H1 (cell line): Measurements from ENCODE around the gene MAP2K7. TPM values are rescaled to one million over a fixed set of nuclear protein-coding genes. Genes with fewer than 3 reads are reported as not detected.

Source experiments
- CTCF ChIA-PET: fragments of 300-600 bp; sonication (Branson Sonifier 250); formaldehyde crosslinking; loops from one replicate; lab custom pipeline; 2021; ENCODE audit not compliant: partially characterized antibody; lab: Charles Lee
- POLR2A ChIA-PET: fragments of 300-600 bp; sonication (Branson Sonifier 250); formaldehyde crosslinking; loops from one replicate; lab custom pipeline; 2021; ENCODE audit warnings: inconsistent platforms; ENCODE audit not compliant: partially characterized antibody; lab: Charles Lee
- DNase-seq, 2 experiments: peaks; one replicate each; pipeline versions ENCODE4 v3.0.0 to v3.0.0-alpha.2; 2010 to 2022; ENCODE audit warnings: low spot score in 2 of 2, low read depth in 1 of 2, mixed read lengths in 1 of 2
- FAIRE-seq: peaks from 2 replicates; lab custom pipeline; 2011; peaks lifted over from hg19 to GRCh38; lab: Jason Lieb, UNC
- H2AFZ ChIP-seq: 2 replicates; pipeline ENCODE4 v1.8.1; 2012; ENCODE audit warnings: low read length, inconsistent platforms
- H2AK5ac ChIP-seq: 2 replicates; pipeline ENCODE4 v1.6.1; 2013; ENCODE audit warnings: low read depth, low read length
- H2BK120ac ChIP-seq: replicated peaks from 2 replicates; pipeline ENCODE3; 2013; ENCODE audit warnings: low read depth, low read length, inconsistent platforms
- H2BK12ac ChIP-seq: 2 replicates; pipeline ENCODE4 v1.6.1; 2013; ENCODE audit warnings: low read depth, low read length
- H2BK15ac ChIP-seq: 2 replicates; pipeline ENCODE4 v1.6.1; 2013; ENCODE audit warnings: low read length
- H2BK20ac ChIP-seq: 2 replicates; pipeline ENCODE4 v1.6.1; 2013; ENCODE audit warnings: low read length
- H2BK5ac ChIP-seq: 2 replicates; pipeline ENCODE4 v1.6.1; 2013; ENCODE audit warnings: low read depth, low read length
- H3K14ac ChIP-seq: 2 replicates; pipeline ENCODE4 v1.6.1; 2013; ENCODE audit warnings: inconsistent platforms; ENCODE audit not compliant: insufficient read length
- H3K18ac ChIP-seq: 2 replicates; pipeline ENCODE4 v1.6.1; 2013; ENCODE audit warnings: low read length; ENCODE audit errors: extremely low read depth
- H3K23ac ChIP-seq: 2 replicates; pipeline ENCODE4 v1.6.1; 2013; ENCODE audit warnings: inconsistent platforms; ENCODE audit not compliant: insufficient read length
- H3K23me2 ChIP-seq: 2 replicates; pipeline ENCODE4 v1.6.1; 2013; ENCODE audit warnings: low read depth, low read length
- H3K27ac ChIP-seq: 2 replicates; pipeline ENCODE4 v1.6.1; 2011; ENCODE audit warnings: low read depth, low read length, inconsistent platforms
- H3K27me3 ChIP-seq, 4 experiments: replicated peaks in 1 of 4; 1 replicate in 1 of 4; 2 replicates in 3 of 4; pipeline versions ENCODE4 v1.6.1 to v1.8.1; 2011 to 2013; ENCODE audit warnings: low read length in 3 of 4, mild to moderate bottlenecking in 3 of 4, inconsistent platforms in 2 of 4, mixed read lengths in 2 of 4, moderate library complexity in 1 of 4; ENCODE audit not compliant: control insufficient read depth in 3 of 4, insufficient read depth in 3 of 4; ENCODE audit errors: extremely low read depth in 1 of 4
- H3K36me3 ChIP-seq, 4 experiments: 2 replicates each; pipeline versions ENCODE4 v1.6.1 to v1.8.1; 2011 to 2013; ENCODE audit warnings: mild to moderate bottlenecking in 4 of 4, low read length in 3 of 4, moderate library complexity in 2 of 4, control low read depth in 1 of 4, inconsistent platforms in 1 of 4; ENCODE audit not compliant: insufficient read depth in 4 of 4, control insufficient read depth in 2 of 4
- H3K4ac ChIP-seq: replicated peaks from 2 replicates; pipeline ENCODE3; 2013; ENCODE audit warnings: low read length, low read depth, mixed read lengths, inconsistent platforms; ENCODE audit not compliant: insufficient read length
- H3K4me1 ChIP-seq, 4 experiments: replicated peaks in 1 of 4; 1 replicate in 1 of 4; 2 replicates in 3 of 4; pipeline versions ENCODE4 v1.6.1 to v1.8.1; 2011 to 2013; ENCODE audit warnings: low read length in 3 of 4, inconsistent platforms in 2 of 4, mixed read lengths in 1 of 4; ENCODE audit not compliant: insufficient read depth in 4 of 4, control insufficient read depth in 3 of 4
- H3K4me2 ChIP-seq, 2 experiments: 2 replicates each; pipeline versions ENCODE4 v1.6.1 to v1.8.1; 2011 to 2013; ENCODE audit warnings: low read depth in 2 of 2, low read length in 2 of 2, control low read depth in 1 of 2, inconsistent platforms in 1 of 2, mild to moderate bottlenecking in 1 of 2; ENCODE audit not compliant: insufficient read depth in 1 of 2
- H3K4me3 ChIP-seq, 4 experiments: fragments of 200-600, 300-600 bp in 1 of 4; sonication (generic), shearing (Covaris generic), sonication (Bioruptor Twin) in 1 of 4; 2 replicates each; pipeline versions ENCODE4 v1.5.1 to v1.8.1; 2011 to 2016; ENCODE audit warnings: low read length in 4 of 4, low read depth in 3 of 4, control low read depth in 2 of 4, inconsistent platforms in 2 of 4, mild to moderate bottlenecking in 2 of 4, mixed read lengths in 1 of 4, moderate library complexity in 1 of 4; ENCODE audit not compliant: insufficient read depth in 2 of 4; ENCODE audit errors: extremely low read depth in 1 of 4
- H3K56ac ChIP-seq: replicated peaks from 2 replicates; pipeline ENCODE3; 2013; ENCODE audit warnings: low read depth, mild to moderate bottlenecking, mixed read lengths, low read length, inconsistent platforms; ENCODE audit not compliant: insufficient read length
- H3K79me1 ChIP-seq: 2 replicates; pipeline ENCODE4 v1.6.1; 2013; ENCODE audit warnings: low read depth, low read length, control low read depth
- H3K79me2 ChIP-seq, 2 experiments: 2 replicates each; pipeline versions ENCODE4 v1.6.1 to v1.8.1; 2012 to 2013; ENCODE audit warnings: low read length in 2 of 2, mild to moderate bottlenecking in 2 of 2, inconsistent platforms in 1 of 2; ENCODE audit not compliant: insufficient read depth in 2 of 2, control insufficient read depth in 1 of 2
- H3K9ac ChIP-seq, 4 experiments: replicated peaks in 1 of 4; 1 replicate in 1 of 4; 2 replicates in 3 of 4; pipeline versions ENCODE4 v1.6.1 to v1.8.1; 2011 to 2013; ENCODE audit warnings: low read depth in 3 of 4, low read length in 3 of 4, control low read depth in 2 of 4, mild to moderate bottlenecking in 2 of 4, moderate library complexity in 2 of 4, inconsistent platforms in 1 of 4; ENCODE audit errors: extremely low read depth in 1 of 4
- H3K9me3 ChIP-seq, 2 experiments: 2 replicates each; pipeline versions ENCODE4 v1.6.1 to v1.8.1; 2012 to 2013; ENCODE audit warnings: mild to moderate bottlenecking in 2 of 2, moderate library complexity in 2 of 2, control low read depth in 1 of 2, inconsistent platforms in 1 of 2, low read depth in 1 of 2, low read length in 1 of 2, mixed read lengths in 1 of 2; ENCODE audit not compliant: insufficient read depth in 2 of 2
- H4K20me1 ChIP-seq, 2 experiments: replicated peaks in 1 of 2; 2 replicates each; pipeline versions ENCODE3 to v1.8.1; 2011 to 2013; ENCODE audit warnings: inconsistent platforms in 2 of 2, low read length in 2 of 2, mild to moderate bottlenecking in 1 of 2; ENCODE audit not compliant: insufficient read depth in 2 of 2, control insufficient read depth in 1 of 2
- H4K5ac ChIP-seq: 2 replicates; pipeline ENCODE4 v1.6.1; 2013; ENCODE audit warnings: low read length, low read depth, mixed read lengths, inconsistent platforms; ENCODE audit not compliant: insufficient read length
- H4K8ac ChIP-seq: 2 replicates; pipeline ENCODE4 v1.8.0; 2013; ENCODE audit warnings: mild to moderate bottlenecking, moderate library complexity, low read length, inconsistent platforms; ENCODE audit not compliant: insufficient read depth; ENCODE audit errors: extremely low read depth
- H4K91ac ChIP-seq: replicated peaks from 2 replicates; pipeline ENCODE3; 2013; ENCODE audit warnings: low read length, mixed read lengths, inconsistent platforms; ENCODE audit not compliant: insufficient read length
- CBX5 ChIP-seq: fragments of 300-800, 300-1000 bp; sonication (generic); IDR thresholded peaks from 2 replicates; pipeline ENCODE4 v1.7.1; 2016; ENCODE audit warnings: antibody characterized with exemption, low read length, low read depth
- KDM1A ChIP-seq: fragments of 200-600, 300-600 bp; sonication (generic); IDR thresholded peaks from 2 replicates; pipeline ENCODE4 v1.7.1; 2016; ENCODE audit warnings: mild to moderate bottlenecking, low read length, borderline replicate concordance
- TAF1 ChIP-seq: IDR thresholded peaks from 2 replicates; pipeline ENCODE4 v1.6.1; 2011; ENCODE audit warnings: mild to moderate bottlenecking, low read depth, low read length
- WGBS, 2 experiments: shearing (Covaris generic) in 1 of 2; methylation state at CpG; one replicate each; pipeline versions ENCODE4 v1.1.6 to v1.1.7; 2013 to 2015; ENCODE audit warnings: low lambda C conversion rate in 2 of 2, mixed read lengths in 2 of 2, inconsistent platforms in 1 of 2, low coverage in 1 of 2, missing lambda C conversion rate in 1 of 2; ENCODE audit not compliant: insufficient replicate concordance in 2 of 2, insufficient coverage in 1 of 2, insufficient read length in 1 of 2; ENCODE audit errors: extremely low coverage in 1 of 2, missing lambda C conversion rate in 1 of 2; 5-methylcytosine and 5-hydroxymethylcytosine counted together
- polyA plus RNA-seq, 7 experiments: library from polyadenylated mRNA; depleted of rRNA in 3 of 7; stranded (reverse) in 5 of 7; unstranded in 2 of 7; fragments of >200 nt in 5 of 7; fragments of 200-250 nt in 2 of 7; gene quantifications; 1 replicate in 5 of 7; 2 replicates in 1 of 7; 4 replicates in 1 of 7; pipeline versions ENCODE4 v1.2.1 to v1.2.3, GENCODE V29; 2011 to 2013; ENCODE audit warnings: missing spikeins in 2 of 7, mixed read lengths in 2 of 7
- total RNA-seq: library from RNA; stranded (reverse); fragmentation: NEBNext Ultra II Directional; extraction: Animal tissue kit (Norgen Biotek cat#: 25700); gene quantifications from 2 replicates; pipeline ENCODE4 v1.2.1, GENCODE V29; 2021

MAP2K7 gene
- total and polyA plus RNA-seq, 2 of the 8 experiments (the other 6 are each of a cell fraction or from before 2014, with no cell fraction given), result 8.9 to 38.3 TPM

GRCh38 chr19:7941895-7942596 lies 38.4 kb downstream of the MAP2K7 start:
- Histone ChIP-seq H4K20me1 (peaks cover 0 to 5% of the 10 kb centered on the region in 2 experiments), H2BK120ac (no peak overlapping the region), H2BK12ac (no peak overlapping the region), H3K4me2 (peak overlapping the region; percentile 74 to 76; a peak in 3 of 4 replicates), H2BK20ac (no peak overlapping the region), H3K79me2 (peaks cover 5 to 28% of the 10 kb centered on the region in 2 experiments; a peak in 3 of 4 replicates), H3K27ac (no peak overlapping the region), H4K5ac (no peak overlapping the region), H3K79me1 (peaks cover 8% of the 10 kb centered on the region), H3K4ac (no peak overlapping the region), H4K8ac (no peak overlapping the region), H3K18ac (no peak overlapping the region), H3K27me3 (no peaks in the 10 kb centered on the region), H3K56ac (no peak overlapping the region), H3K4me3 (peak overlapping the region; percentile 90 to 99 (median 97); a peak in 6 of 8 replicates), H3K9ac (no peak overlapping the region), H2AK5ac (no peak overlapping the region), H3K36me3 (peaks cover 2 to 39% (median 20%) of the 10 kb centered on the region in 4 experiments), H3K9me3 (no peaks in the 10 kb centered on the region), H4K91ac (no peak overlapping the region), H2AFZ (no peak overlapping the region), H3K4me1 (peaks cover 0 to 3% (median 0%) of the 10 kb centered on the region in 4 experiments; a peak in 1 of 7 replicates), H2BK15ac (no peak overlapping the region), H3K14ac (no peak overlapping the region), H2BK5ac (no peak overlapping the region), H3K23me2 (peaks cover 3% of the 10 kb centered on the region; the same call in 1 of the 2 replicates), H3K23ac (no peak overlapping the region)
- FAIRE-seq, result no peak
- WGBS, 2 experiments, result 94% methylated on average over 19 of the region's 19 CpGs; no CpG with 5 or more reads in 1 of the 2 experiments
- POLR2A ChIA-PET, result interaction anchor here (0.6 to 13.5 kb wide), 12 partner anchors 11 to 219 kb away, joined by 3 to 205 read pairs (median 4); partner anchors contain the start of genes CTXN1 and SNAPC2
- CTCF ChIA-PET, result interaction anchor here (0.7 to 3.8 kb wide), 5 partner anchors 8 to 73 kb away, joined by 3 to 19 read pairs (median 4); partner anchors contain the start of gene CTXN1
- TF ChIP-seq KDM1A (no peak), CBX5 (no peak), TAF1 (no peak)
- DNase-seq, result no peak
